Epithelial cell of proximal tubule (primary cell): Measurements from ENCODE around the gene RCOR2. TPM values are rescaled to one million over a fixed set of nuclear protein-coding genes. Genes with fewer than 3 reads are reported as not detected.

ENCODE experiments used
- DNase-seq: peaks from one replicate; pipeline ENCODE4 v3.0.0-alpha.2; 2011; ENCODE audit warnings: low read depth
- H3K4me3 ChIP-seq: 2 replicates; pipeline ENCODE4 v1.5.1; 2011; ENCODE audit warnings: low read depth, mild to moderate bottlenecking, low read length
- CTCF ChIP-seq: conservative IDR thresholded peaks from 2 replicates; pipeline ENCODE4 v1.5.1; 2012; ENCODE audit warnings: low read depth, mild to moderate bottlenecking, low read length
- total RNA-seq: library from RNA; depleted of rRNA; stranded (reverse); fragments of >200 nt; gene quantifications from 2 replicates; pipeline ENCODE4 v1.2.3, GENCODE V29; 2015

RCOR2 gene
- total RNA-seq, 1 donor from 2014 or later: 3.1 TPM

- DNase-seq: no peak
- no peak for TF ChIP-seq CTCF
- H3K4me3 ChIP-seq: peak overlapping the region; percentile 33
Observed at GRCh38 chr11:63917692-63918506, 935 bp upstream of the RCOR2 start.

GRCh38 chr11:63915961-63916836 lies 765 bp downstream of the RCOR2 start:
- DNase-seq: no peak
- TF ChIP-seq CTCF: peak; percentile 54

GRCh38 chr11:63914896-63915691 lies 1.9 kb downstream of the RCOR2 start:
- DNase-seq: no peak
- TF ChIP-seq CTCF: no peak
- no peak overlapping the region for H3K4me3 ChIP-seq

More at GRCh38 chr11:63915961-63916836, 765 bp downstream of the RCOR2 start:
- H3K4me3 ChIP-seq: peak overlapping the region; percentile 56

GRCh38 chr11:63913866-63914830 lies 2.8 kb downstream of the RCOR2 start:
- no peak overlapping the region for H3K4me3 ChIP-seq
- no peak for DNase-seq
- TF ChIP-seq CTCF: no peak

GRCh38 chr11:63912678-63913077 lies 4.3 kb downstream of the RCOR2 start:
- no peak for DNase-seq
- TF ChIP-seq CTCF: no peak
- H3K4me3 ChIP-seq: no peak overlapping the region

- no peak for TF ChIP-seq CTCF
- no peak overlapping the region for H3K4me3 ChIP-seq
- DNase-seq: no peak
Observed at GRCh38 chr11:63911876-63912275, 5.1 kb downstream of the RCOR2 start.
